GM21529 (cell line): ENCODE results near the gene SPSB2.
A peak's percentile ranks its signal among the peaks of the same experiment; 100 is the strongest.
"Not testable (repeated sequence)": the region's sequence is repeated elsewhere in the genome, so short reads cannot be mapped to it uniquely, and the experiment has no call there.

Experiments
- ATAC-seq: cut with Tn5 transposase; IDR thresholded peaks from one replicate; pipeline ENCODE4 v1.9.1; 2021; ENCODE audit not compliant: unreplicated experiment

Gene SPSB2

GRCh38 chr12:6871052-6871957 lies 1.8 kb downstream of the SPSB2 start:
- no peak for ATAC-seq

GRCh38 chr12:6870304-6870703 lies 2.8 kb downstream of the SPSB2 start:
- not testable (repeated sequence) for ATAC-seq

- no peak for ATAC-seq
These were observed 3.8 kb downstream of the SPSB2 start for GRCh38 chr12:6869049-6870021.

GRCh38 chr12:6868211-6869048 lies 4.7 kb downstream of the SPSB2 start:
- ATAC-seq, result no peak

- ATAC-seq, result peak; percentile 55
These were observed 5.5 kb downstream of the SPSB2 start, which contains the start of gene TPI1 for GRCh38 chr12:6867413-6868210. TPI1 (plus strand) TSS chr12:6867531; CDS start chr12:6867567, 36 bp downstream.

- ATAC-seq, result peak; percentile 17
These were observed 6.1 kb downstream of the SPSB2 start for GRCh38 chr12:6866920-6867412.

GRCh38 chr12:6866163-6866919 lies 6.8 kb downstream of the SPSB2 start:
- no peak for ATAC-seq

GRCh38 chr12:6865307-6865706 lies 7.8 kb downstream of the SPSB2 start:
- not testable (repeated sequence) for ATAC-seq

- no peak for ATAC-seq
These were observed 9.3 kb downstream of the SPSB2 start for GRCh38 chr12:6863586-6864321.

- ATAC-seq, result no peak
These were observed 10.1 kb downstream of the SPSB2 start for GRCh38 chr12:6863033-6863432.

GRCh38 chr12:6861391-6861790 lies 11.7 kb downstream of the SPSB2 start:
- no peak for ATAC-seq

- ATAC-seq, result no peak
These were observed 12.2 kb downstream of the SPSB2 start for GRCh38 chr12:6860942-6861341.

GRCh38 chr12:6860116-6860515 lies 13.0 kb downstream of the SPSB2 start:
- no peak for ATAC-seq

- no peak for ATAC-seq
These were observed 14.3 kb downstream of the SPSB2 start for GRCh38 chr12:6858799-6859198.

GRCh38 chr12:6855322-6855721 lies 17.8 kb downstream of the SPSB2 start:
- no peak for ATAC-seq

- ATAC-seq, result no peak
These were observed 19.1 kb downstream of the SPSB2 start for GRCh38 chr12:6854036-6854435.

GRCh38 chr12:6853626-6854025 lies 19.5 kb downstream of the SPSB2 start:
- no peak for ATAC-seq

- ATAC-seq, result no peak
These were observed 20.3 kb downstream of the SPSB2 start for GRCh38 chr12:6852651-6853354.
